HG02840 (cell line): ENCODE results near the gene PLCH2.
A peak's percentile ranks its signal among the peaks of the same experiment; 100 is the strongest.
"Not testable (repeated sequence)": the region's sequence is repeated elsewhere in the genome, so short reads cannot be mapped to it uniquely, and the experiment has no call there.

Experiments used
- ATAC-seq: cut with Tn5 transposase; IDR thresholded peaks from one replicate; pipeline ENCODE4 v1.9.1; 2021; ENCODE audit warnings: mild to moderate bottlenecking, moderate library complexity, moderate number of reproducible peaks; ENCODE audit not compliant: unreplicated experiment, low FRiP score

The PLCH2 gene

GRCh38 chr1:2539312-2539907, 63.3 kb downstream of the PLCH2 start:
- no peak for ATAC-seq

GRCh38 chr1:2540816-2541492, 64.9 kb downstream of the PLCH2 start:
- no peak for ATAC-seq

GRCh38 chr1:2541619-2542245, 65.6 kb downstream of the PLCH2 start:
- ATAC-seq: no peak

- ATAC-seq: no peak
Measured at GRCh38 chr1:2542246-2542915, 66.3 kb downstream of the PLCH2 start.

GRCh38 chr1:2543543-2544092, 67.5 kb downstream of the PLCH2 start:
- ATAC-seq: no peak

- no peak for ATAC-seq
Measured at GRCh38 chr1:2544093-2544874, 68.2 kb downstream of the PLCH2 start.

GRCh38 chr1:2544875-2545640, 69.0 kb downstream of the PLCH2 start:
- ATAC-seq: no peak

- peak; percentile 33 for ATAC-seq
Measured at GRCh38 chr1:2545754-2546514, 69.8 kb downstream of the PLCH2 start.

- ATAC-seq: peak; percentile 29
Measured at GRCh38 chr1:2546515-2547209, 70.6 kb downstream of the PLCH2 start.

- no peak for ATAC-seq
Measured at GRCh38 chr1:2547210-2548067, 71.3 kb downstream of the PLCH2 start.

- peak; percentile 16 for ATAC-seq
Measured at GRCh38 chr1:2548068-2548589, 72.0 kb downstream of the PLCH2 start.

GRCh38 chr1:2549367-2550029, 73.4 kb downstream of the PLCH2 start:
- not testable (repeated sequence) for ATAC-seq

- ATAC-seq: not testable (repeated sequence)
Measured at GRCh38 chr1:2550309-2550861, 74.3 kb downstream of the PLCH2 start.

GRCh38 chr1:2551544-2551943, 75.5 kb downstream of the PLCH2 start:
- ATAC-seq: not testable (repeated sequence)

GRCh38 chr1:2552189-2552588, 76.1 kb downstream of the PLCH2 start:
- ATAC-seq: no peak

- not testable (repeated sequence) for ATAC-seq
Measured at GRCh38 chr1:2553076-2553475, 77.0 kb downstream of the PLCH2 start.
